GM19238 (cell line): ENCODE measurements around the gene NR3C1.

Source experiments
- DNase-seq: peaks from one replicate; pipeline ENCODE4 v3.0.0; 2011; ENCODE audit warnings: low spot score; ENCODE audit not compliant: insufficient read length

Gene NR3C1

DNA sequence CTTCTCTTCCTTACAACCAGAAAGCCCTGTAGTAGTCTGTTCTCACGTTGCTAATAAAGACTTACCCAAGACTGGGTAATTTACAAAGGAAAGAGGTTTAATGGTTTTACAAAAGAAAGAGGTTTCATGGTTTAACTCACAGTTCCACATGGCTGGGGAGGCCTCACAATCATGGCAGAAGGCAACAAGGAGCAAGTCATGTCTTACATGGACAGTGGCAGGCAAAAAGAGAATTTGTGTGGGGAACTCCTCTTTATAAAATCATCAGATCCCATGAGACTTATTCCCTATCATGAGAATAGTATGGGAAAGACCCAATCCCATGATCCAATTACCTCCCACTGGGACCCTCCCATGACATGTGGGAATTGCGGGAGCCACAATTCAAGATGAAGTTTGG lies 164.9 kb downstream of the NR3C1 start:
- no peak for DNase-seq

GRCh38 chr5:143237664-143238063 lies 165.8 kb downstream of the NR3C1 start:
- no peak for DNase-seq

DNA sequence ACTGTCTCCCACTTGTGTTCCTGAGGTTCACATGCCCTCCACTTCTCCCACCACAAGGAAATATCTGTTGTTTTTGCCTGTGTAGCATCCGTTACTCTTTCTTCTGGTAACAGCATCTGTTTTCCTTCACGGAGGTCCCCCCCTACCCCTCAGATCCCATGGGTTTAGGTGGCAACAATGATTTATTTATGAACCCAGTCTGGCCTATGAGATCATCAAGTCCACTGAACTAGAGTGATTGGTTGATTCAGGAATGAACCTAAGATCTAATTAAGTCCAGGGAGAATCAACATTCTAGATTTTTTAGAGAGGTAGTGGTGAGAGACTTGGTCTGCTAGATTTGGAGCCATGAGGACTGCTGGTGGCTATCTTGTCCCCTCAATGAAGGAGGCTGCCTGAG lies 166.8 kb downstream of the NR3C1 start:
- DNase-seq, result no peak

- DNase-seq, result no peak
Observed at GRCh38 chr5:143235423-143235822, 168.1 kb downstream of the NR3C1 start.

GRCh38 chr5:143234162-143234842 lies 169.2 kb downstream of the NR3C1 start:
- DNase-seq, result no peak

GRCh38 chr5:143233031-143233430 lies 170.5 kb downstream of the NR3C1 start:
- DNase-seq, result no peak

GRCh38 chr5:143231973-143232812 lies 171.3 kb downstream of the NR3C1 start:
- no peak for DNase-seq

DNA sequence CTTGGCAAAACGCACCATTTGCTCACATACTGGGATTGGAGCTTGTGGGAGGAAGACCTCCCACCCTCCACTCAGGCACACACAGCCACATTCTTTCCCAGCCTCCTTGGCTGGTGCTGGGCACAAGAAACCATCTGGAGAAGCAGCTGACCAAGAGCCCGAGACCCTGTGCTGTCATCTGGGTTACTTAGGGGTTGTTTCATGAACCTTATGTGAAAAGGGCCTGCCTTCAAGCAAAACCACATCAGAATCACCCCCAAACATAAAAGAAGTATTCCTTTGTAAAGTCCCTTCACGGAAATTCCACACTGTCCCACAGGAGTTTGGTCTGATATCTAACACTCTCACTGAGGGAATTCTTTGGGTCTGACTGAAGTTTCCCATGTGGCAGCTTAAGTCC lies 172.1 kb downstream of the NR3C1 start:
- no peak for DNase-seq

- no peak for DNase-seq
Observed at GRCh38 chr5:143230676-143230996, 172.8 kb downstream of the NR3C1 start.

DNA sequence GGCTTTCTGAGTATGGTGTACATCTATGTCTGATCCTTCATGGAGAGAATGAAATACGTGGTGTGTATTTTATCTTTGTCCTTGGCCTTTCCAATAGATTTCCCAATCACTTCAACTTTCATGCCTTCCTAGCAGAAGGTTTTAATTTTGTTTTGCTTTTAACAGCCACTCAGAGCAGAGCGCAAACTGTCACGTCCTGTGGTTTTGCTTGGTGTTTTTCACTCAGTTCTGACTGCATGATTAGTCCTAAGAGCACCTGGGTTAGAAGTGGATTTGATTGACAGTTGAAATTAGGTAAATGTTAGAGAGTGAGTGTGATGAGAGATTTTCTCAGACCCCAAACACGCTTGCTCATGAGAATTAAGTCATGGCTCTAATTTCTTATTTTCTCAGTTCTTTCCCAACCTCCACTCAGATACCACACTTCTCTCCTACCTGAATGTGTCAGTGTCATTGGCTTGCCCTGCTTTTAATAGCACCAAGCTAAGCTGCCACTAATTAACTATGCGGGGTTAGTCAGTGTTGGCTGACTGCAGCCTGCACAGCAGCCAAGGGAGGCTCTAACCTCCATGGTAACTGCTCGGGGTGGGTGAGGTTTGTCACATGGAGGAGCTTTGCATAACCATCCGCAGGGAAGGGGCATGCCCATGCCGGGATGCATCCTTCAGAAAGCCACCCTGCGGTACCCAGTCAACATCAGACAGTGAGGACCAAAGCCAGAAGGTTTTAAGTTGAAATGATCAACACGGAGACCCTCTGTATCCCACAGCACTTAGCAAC lies 173.4 kb downstream of the NR3C1 start:
- peak; percentile 39 for DNase-seq

DNA sequence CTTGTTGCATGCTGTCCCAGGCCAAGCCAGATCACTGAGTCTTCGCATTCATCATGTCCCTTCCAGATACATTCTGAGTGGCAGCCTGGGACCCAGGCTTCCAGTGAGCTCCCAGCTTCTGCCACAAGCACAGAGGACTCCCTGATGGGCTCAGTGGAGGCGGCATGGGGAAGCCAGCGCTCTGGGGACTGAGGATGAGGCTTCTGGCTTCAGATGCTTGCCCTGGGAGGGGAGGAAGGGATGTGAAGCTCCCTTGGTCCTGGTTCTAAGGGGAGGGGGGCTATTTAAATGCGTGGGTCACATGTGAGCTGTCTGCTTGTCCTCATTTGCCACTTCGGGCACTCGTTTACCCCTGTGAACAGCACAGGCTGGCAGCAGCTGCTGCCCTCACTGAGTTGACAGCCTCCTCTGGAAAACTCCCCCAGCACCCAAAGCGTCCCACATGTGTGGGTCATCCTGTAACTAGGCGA lies 174.0 kb downstream of the NR3C1 start:
- DNase-seq, result no peak

DNA sequence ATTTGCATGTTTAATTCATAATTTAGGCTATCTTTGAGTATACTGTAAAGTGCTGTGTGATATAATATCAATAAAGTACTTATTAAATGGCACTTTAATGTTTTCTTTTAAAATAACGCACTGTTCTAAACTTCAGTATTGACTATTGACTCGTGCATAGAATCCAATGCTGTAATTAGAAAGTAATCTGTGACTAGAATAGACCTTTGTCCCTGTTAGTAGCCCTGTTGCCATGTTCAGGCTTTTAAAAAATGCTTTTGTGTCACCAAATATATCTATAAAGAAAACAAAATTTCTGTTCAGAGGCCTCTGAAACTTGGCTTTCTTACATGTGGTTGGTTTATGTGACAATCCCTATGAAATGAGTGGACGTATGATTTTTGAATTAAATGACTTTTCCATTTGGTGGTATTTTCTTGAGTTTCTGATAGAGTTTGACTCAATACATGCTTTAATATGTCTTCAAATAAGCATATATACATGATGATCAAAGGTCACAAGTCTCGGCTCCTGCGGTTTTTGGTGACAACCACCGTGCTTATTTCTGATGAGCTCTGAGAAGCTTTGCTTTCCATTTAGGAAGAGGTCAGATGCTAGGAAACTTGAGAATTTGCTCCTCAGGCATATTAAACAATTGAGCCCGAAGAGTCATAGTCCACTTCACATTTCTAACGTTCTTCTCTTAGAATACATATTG lies 174.7 kb downstream of the NR3C1 start:
- DNase-seq, result no peak
